RPMI7951 (cell line): Measurements from ENCODE around the gene SPTLC2. TPM values are rescaled to one million over a fixed set of nuclear protein-coding genes. Genes with fewer than 3 reads are reported as not detected.
A peak's percentile ranks its signal among the peaks of the same experiment; 100 is the strongest.
"Not testable (repeated sequence)": the region's sequence is repeated elsewhere in the genome, so short reads cannot be mapped to it uniquely, and the experiment has no call there.

Source experiments
- DNase-seq: peaks from one replicate; pipeline ENCODE4 v3.0.0-alpha.2; 2012; ENCODE audit warnings: low read depth
- total RNA-seq: library from RNA; depleted of rRNA; stranded (reverse); fragments of >200 nt; shearing (Covaris generic); gene quantifications from 2 replicates; pipeline ENCODE4 v1.2.3, GENCODE V29; 2014; rRNA removed

The SPTLC2 gene
- 12.0 and 15.0 TPM in 2 replicates for total RNA-seq

GRCh38 chr14:77616454-77617229 is at the start of gene SPTLC2:
SPTLC2 (minus strand) TSS chr14:77616637; CDS start chr14:77616579, 58 bp downstream.
- DNase-seq = peak; percentile 98

GRCh38 chr14:77663293-77663692 is 46.9 kb upstream of the SPTLC2 start:
- DNase-seq = peak; percentile 35

GRCh38 chr14:77661562-77661961 is 45.1 kb upstream of the SPTLC2 start:
- not testable (repeated sequence) for DNase-seq

GRCh38 chr14:77660754-77661153 is 44.3 kb upstream of the SPTLC2 start:
- no peak for DNase-seq

- DNase-seq = no peak
Measured at GRCh38 chr14:77659831-77660230, 43.4 kb upstream of the SPTLC2 start.

GRCh38 chr14:77657280-77657679 is 40.8 kb upstream of the SPTLC2 start:
- DNase-seq = no peak

- DNase-seq = no peak
Measured at GRCh38 chr14:77654001-77654441, 37.6 kb upstream of the SPTLC2 start.

- DNase-seq = no peak
Measured at GRCh38 chr14:77649326-77649725, 32.9 kb upstream of the SPTLC2 start.

GRCh38 chr14:77648520-77649200 is 32.2 kb upstream of the SPTLC2 start:
- DNase-seq = no peak

GRCh38 chr14:77647853-77648252 is 31.4 kb upstream of the SPTLC2 start:
- no peak for DNase-seq

- no peak for DNase-seq
Measured at GRCh38 chr14:77646907-77647306, 30.5 kb upstream of the SPTLC2 start.

GRCh38 chr14:77645520-77646230 is 29.2 kb upstream of the SPTLC2 start:
- DNase-seq = no peak

- DNase-seq = no peak
Measured at GRCh38 chr14:77642407-77642806, 26.0 kb upstream of the SPTLC2 start.

GRCh38 chr14:77641534-77642341 is 25.3 kb upstream of the SPTLC2 start:
- peak; percentile 65 for DNase-seq

GRCh38 chr14:77640756-77641533 is 24.5 kb upstream of the SPTLC2 start:
- DNase-seq = no peak

- DNase-seq = peak; percentile 52
Measured at GRCh38 chr14:77638771-77639171, 22.3 kb upstream of the SPTLC2 start.

- DNase-seq = not testable (repeated sequence)
Measured at GRCh38 chr14:77635869-77636268, 19.4 kb upstream of the SPTLC2 start.

GRCh38 chr14:77635466-77635865 is 19.0 kb upstream of the SPTLC2 start:
- DNase-seq = not testable (repeated sequence)

- DNase-seq = no peak
Measured at GRCh38 chr14:77630111-77630510, 13.7 kb upstream of the SPTLC2 start.

GRCh38 chr14:77625360-77625759 is 8.9 kb upstream of the SPTLC2 start:
- no peak for DNase-seq

GRCh38 chr14:77623201-77623600 is 6.8 kb upstream of the SPTLC2 start:
- no peak for DNase-seq
